ENCODE measurements around the gene PALD1.

Gene PALD1

GRCh38 chr10:70535001-70535400, 56.4 kb downstream of the PALD1 start:
- Histone ChIP-seq H3K4me3 (ENCODE audit: low read length) (no peak overlapping the region), H3K79me2 (ENCODE audit: control insufficient read depth, low read length) (no peaks in the 10 kb centered on the region), H3K9me2 (replicated peaks; ENCODE audit: control insufficient read depth, low read length) (no peaks in the 10 kb centered on the region), H3K4me1 (ENCODE audit: control insufficient read depth, low read length) (peaks cover 29% of the 10 kb centered on the region), H3K27ac (ENCODE audit: low read depth, low read length) (peak overlapping the region; percentile 40), H3K36me3 (ENCODE audit: control insufficient read depth, low read length) (peaks cover 62% of the 10 kb centered on the region), H4K20me1 (ENCODE audit: control insufficient read depth, insufficient read depth, low read depth, low read length) (no peaks in the 10 kb centered on the region), H3K9me3 (ENCODE audit: control insufficient read depth, insufficient read depth, low read length) (no peaks in the 10 kb centered on the region), H3K4me2 (ENCODE audit: low read length) (no peak overlapping the region), H3F3A (ENCODE audit: control insufficient read depth, insufficient read depth) (peaks cover 8% of the 10 kb centered on the region), H3K27me3 (ENCODE audit: control insufficient read depth, low read length) (no peaks in the 10 kb centered on the region)
- TF ChIP-seq EZH2phosphoT487 (IDR thresholded peaks at IDR 0.05; ENCODE audit: borderline replicate concordance, low read length) (no peak), CTCF (IDR thresholded peaks at IDR 0.05; ENCODE audit: low read depth, low read length, poor library complexity, severe bottlenecking) (no peak)

- Histone ChIP-seq H3K27ac (ENCODE audit: low read depth, low read length) (peak overlapping the region; percentile 17; the same call in 1 of the 2 replicates), H3K4me3 (ENCODE audit: low read length) (no peak overlapping the region), H3K36me3 (ENCODE audit: control insufficient read depth, low read length) (peaks cover 63% of the 10 kb centered on the region), H3K9me2 (replicated peaks; ENCODE audit: control insufficient read depth, low read length) (no peaks in the 10 kb centered on the region), H3K79me2 (ENCODE audit: control insufficient read depth, low read length) (no peaks in the 10 kb centered on the region), H3K4me1 (ENCODE audit: control insufficient read depth, low read length) (peaks cover 34% of the 10 kb centered on the region), H3K9me3 (ENCODE audit: control insufficient read depth, insufficient read depth, low read length) (no peaks in the 10 kb centered on the region), H3K27me3 (ENCODE audit: control insufficient read depth, low read length) (no peaks in the 10 kb centered on the region), H4K20me1 (ENCODE audit: control insufficient read depth, insufficient read depth, low read depth, low read length) (no peaks in the 10 kb centered on the region), H3K4me2 (ENCODE audit: low read length) (no peak overlapping the region), H3F3A (ENCODE audit: control insufficient read depth, insufficient read depth) (peaks cover 8% of the 10 kb centered on the region)
- no peak for TF ChIP-seq EZH2phosphoT487 (IDR thresholded peaks at IDR 0.05; ENCODE audit: borderline replicate concordance, low read length)
- TF ChIP-seq CTCF (IDR thresholded peaks at IDR 0.05; ENCODE audit: low read depth, low read length, poor library complexity, severe bottlenecking) = no peak
Measured at GRCh38 chr10:70535451-70535850, 56.9 kb downstream of the PALD1 start.

- peaks cover 64% of the 10 kb centered on the region for H3K36me3 ChIP-seq (ENCODE audit: control insufficient read depth, low read length)
Measured at GRCh38 chr10:70536196-70536861, 57.8 kb downstream of the PALD1 start.

More at GRCh38 chr10:70536196-70536861, 57.8 kb downstream of the PALD1 start:
- H3K4me2 ChIP-seq (ENCODE audit: low read length) = no peak overlapping the region
- H3K4me3 ChIP-seq (ENCODE audit: low read length) = no peak overlapping the region
- no peaks in the 10 kb centered on the region for H3K27me3 ChIP-seq (ENCODE audit: control insufficient read depth, low read length)
- H3K9me3 ChIP-seq (ENCODE audit: control insufficient read depth, insufficient read depth, low read length) = no peaks in the 10 kb centered on the region
- peaks cover 40% of the 10 kb centered on the region for H3K4me1 ChIP-seq (ENCODE audit: control insufficient read depth, low read length)
- H3K27ac ChIP-seq (ENCODE audit: low read depth, low read length) = no peak overlapping the region
- H3K9me2 ChIP-seq (replicated peaks; ENCODE audit: control insufficient read depth, low read length) = no peaks in the 10 kb centered on the region
- H3K79me2 ChIP-seq (ENCODE audit: control insufficient read depth, low read length) = no peaks in the 10 kb centered on the region
- H4K20me1 ChIP-seq (ENCODE audit: control insufficient read depth, insufficient read depth, low read depth, low read length) = no peaks in the 10 kb centered on the region
- H3F3A ChIP-seq (ENCODE audit: control insufficient read depth, insufficient read depth) = peaks cover 8% of the 10 kb centered on the region
- TF ChIP-seq CTCF (IDR thresholded peaks at IDR 0.05; ENCODE audit: low read depth, low read length, poor library complexity, severe bottlenecking) = no peak
- no peak for TF ChIP-seq EZH2phosphoT487 (IDR thresholded peaks at IDR 0.05; ENCODE audit: borderline replicate concordance, low read length)

Measured in DOHH2 (cell line).